Neural progenitor cell (in vitro differentiated cells): Measurements from ENCODE around the gene ZBTB12.

Source experiments
- CTCF ChIP-seq: fragments of 200-600 bp; sonication (generic); IDR thresholded peaks from 2 replicates; pipeline ENCODE4 v1.5.1; 2017; ENCODE audit warnings: antibody characterized with exemption, mild to moderate bottlenecking
- EZH2 ChIP-seq: fragments of 200-600 bp; sonication (generic); IDR thresholded peaks from 2 replicates; pipeline ENCODE4 v1.6.1; 2017; ENCODE audit warnings: antibody characterized with exemption, mild to moderate bottlenecking, moderate library complexity
- EZH2phosphoT487 ChIP-seq: fragments of 200-600 bp; sonication (generic); IDR thresholded peaks from 2 replicates; pipeline ENCODE4 v1.6.1; 2017; ENCODE audit warnings: antibody characterized with exemption

- TF ChIP-seq CTCF = no peak
- no peak for TF ChIP-seq EZH2
- no peak for TF ChIP-seq EZH2phosphoT487
Measured at GRCh38 chr6:31915756-31916155, 13.9 kb upstream of the ZBTB12 start.
